ENCODE results near the gene CREG1. TPM values are rescaled to one million over a fixed set of nuclear protein-coding genes. Genes with fewer than 3 reads are reported as not detected.
"Not testable (repeated sequence)": the region's sequence is repeated elsewhere in the genome, so short reads cannot be mapped to it uniquely, and the experiment has no call there.

CREG1 gene
- total and polyA plus RNA-seq, 5 donors = 64.6 to 97.4 (median 90.8) TPM

DNA sequence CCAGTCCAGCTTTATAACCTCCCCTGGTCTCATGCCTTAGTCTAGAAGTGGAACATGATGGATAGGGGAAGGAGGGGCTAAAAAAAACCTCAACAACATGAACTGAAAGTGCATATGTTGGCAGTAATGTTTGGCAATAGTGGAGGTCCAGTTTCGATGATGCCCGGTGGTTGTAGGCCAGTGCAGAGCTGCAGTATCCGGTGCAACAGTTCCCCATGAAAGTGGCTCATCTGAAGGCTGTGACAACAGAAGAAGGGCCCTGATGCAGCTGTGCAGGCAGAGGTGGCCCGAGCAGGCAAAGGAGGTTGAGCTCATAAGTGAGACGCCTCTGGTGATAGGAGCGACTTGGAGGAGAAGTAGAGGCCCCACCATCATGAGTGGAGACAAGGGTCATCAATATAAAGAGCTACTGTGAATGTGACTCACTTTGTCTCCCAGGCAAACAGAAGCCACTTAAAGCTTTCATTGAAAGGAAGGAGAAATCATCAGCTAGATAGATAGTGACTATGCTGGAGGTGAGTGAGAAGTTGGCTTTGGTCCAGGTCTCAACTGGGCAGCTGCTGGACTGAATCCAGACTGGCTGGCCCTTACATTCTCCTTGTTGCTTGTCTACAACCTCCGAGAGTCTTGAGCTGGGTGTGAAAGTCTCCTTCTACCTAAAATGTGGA lies 10.2 kb upstream of the CREG1 start:
- DNase-seq = peak in 2 of 3 donors; percentile 49 to 52
- no peaks in the 10 kb centered on the region for H3K9me3 ChIP-seq (ENCODE audit: control insufficient read depth, low read length)
- peak; percentile 63 to 76 for ATAC-seq
- intact Hi-C loops (cut with DNase I) = no loop called here
- 48% methylated on average over 7 of the region's 7 CpGs for WGBS
- no peak overlapping the region for H3K4me3 ChIP-seq (ENCODE audit: low read length)
- H3K27ac ChIP-seq (ENCODE audit: low read length) = no peak overlapping the region
- H3K4me1 ChIP-seq (ENCODE audit: control insufficient read depth, insufficient read depth, low read length) = peaks cover 1% of the 10 kb centered on the region
- no peaks in the 10 kb centered on the region for H3K27me3 ChIP-seq (ENCODE audit: control insufficient read depth, insufficient read depth)

DNA sequence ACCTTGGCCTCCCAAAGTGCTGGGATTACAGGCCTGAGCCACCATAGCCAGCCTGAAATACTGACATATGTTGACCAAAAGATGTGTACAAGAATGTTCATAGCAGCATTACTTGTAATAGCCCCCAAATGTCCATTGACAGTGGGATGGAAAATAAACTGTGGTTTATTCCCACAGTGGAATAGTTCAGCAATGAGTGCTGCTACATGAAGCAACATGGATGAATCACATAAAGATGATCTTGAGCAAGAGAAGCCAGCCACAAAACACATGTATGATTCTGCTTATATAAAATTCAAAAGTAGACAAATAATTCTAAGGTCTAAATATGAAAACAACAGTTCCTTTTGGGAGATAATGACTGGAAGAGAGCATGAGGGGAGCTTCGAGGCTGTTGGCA lies 9.1 kb upstream of the CREG1 start:
- H3K4me1 ChIP-seq (ENCODE audit: control insufficient read depth, insufficient read depth, low read length) = peaks cover 1% of the 10 kb centered on the region
- 93% methylated on average over 1 of the region's 1 CpG for WGBS

DNA sequence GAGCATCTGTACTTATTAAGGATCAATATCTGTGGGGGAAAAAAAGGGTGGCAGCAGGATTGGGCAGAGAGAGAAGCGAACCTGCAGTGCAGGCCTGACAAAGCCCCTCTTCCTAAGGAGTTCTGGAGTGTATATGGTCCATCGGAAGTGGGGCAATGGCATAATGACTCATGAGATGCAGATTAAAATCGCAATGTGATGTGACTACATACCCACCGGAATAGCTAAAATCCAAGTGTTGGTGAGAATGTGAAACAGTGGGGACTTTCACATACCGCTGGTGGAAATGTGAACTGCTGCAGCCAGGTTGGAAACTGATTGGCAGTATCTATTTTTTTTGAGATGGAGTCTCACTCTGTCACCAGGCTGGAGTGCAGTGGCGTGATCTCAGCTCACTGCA lies 8.2 kb upstream of the CREG1 start:
- no peak for DNase-seq

More for the DNA sequence above, 9.1 kb upstream of the CREG1 start:
- H3K27ac ChIP-seq (ENCODE audit: low read length) = no peak overlapping the region
- H3K9me3 ChIP-seq (ENCODE audit: control insufficient read depth, low read length) = no peaks in the 10 kb centered on the region
- no peaks in the 10 kb centered on the region for H3K27me3 ChIP-seq (ENCODE audit: control insufficient read depth, insufficient read depth)
- no peak for DNase-seq
- intact Hi-C loops (cut with DNase I) = no loop called here
- ATAC-seq = no peak
- H3K4me3 ChIP-seq (ENCODE audit: low read length) = no peak overlapping the region

DNA sequence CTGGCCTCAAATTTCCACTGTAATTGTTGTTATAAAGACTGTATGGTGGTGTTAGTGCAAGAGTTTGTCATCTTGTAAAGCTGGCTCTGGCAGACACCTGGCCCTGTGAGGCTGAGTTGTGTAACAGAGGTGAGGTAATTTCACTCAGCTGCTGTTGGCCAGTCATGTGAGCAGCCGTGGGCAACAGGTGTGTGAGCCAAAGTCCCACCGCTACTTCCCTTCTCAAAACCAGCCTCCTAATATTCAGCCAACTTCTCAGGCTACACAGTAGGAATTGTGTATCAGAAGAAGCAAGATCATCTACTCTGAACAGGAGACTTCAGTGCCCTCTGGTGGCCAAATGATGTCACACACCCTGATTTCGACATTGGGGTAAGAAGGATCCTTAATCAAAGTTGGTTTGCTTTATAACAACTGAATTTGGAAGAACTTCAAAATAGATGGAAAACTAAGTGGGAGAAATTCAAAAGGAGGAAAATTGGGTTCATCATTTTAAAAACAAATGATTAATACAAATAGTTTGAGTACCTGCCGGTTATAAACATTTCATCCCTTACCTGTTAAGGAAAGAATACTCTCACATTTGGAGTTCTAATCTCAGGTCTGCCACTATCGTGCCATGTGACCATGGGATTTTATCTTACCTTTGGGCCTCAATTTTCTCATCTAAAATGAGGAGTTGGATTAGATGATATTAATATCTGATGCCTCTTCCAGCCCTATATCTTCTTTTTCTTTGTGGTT lies 2.6 kb upstream of the CREG1 start:
- Histone ChIP-seq H3K27ac (ENCODE audit: low read length) (no peak overlapping the region), H3K4me3 (ENCODE audit: low read length) (no peak overlapping the region), H3K4me1 (ENCODE audit: control insufficient read depth, insufficient read depth, low read length) (peaks cover 4% of the 10 kb centered on the region), H3K27me3 (ENCODE audit: control insufficient read depth, insufficient read depth) (no peaks in the 10 kb centered on the region), H3K9me3 (ENCODE audit: control insufficient read depth, low read length) (no peaks in the 10 kb centered on the region)
- 14% methylated on average over 5 of the region's 5 CpGs for WGBS
- DNase-seq = peak; percentile 63 to 90 (median 80)
- intact Hi-C loops (cut with DNase I) = loop anchor here in 1 of 4 donors (5.0 kb wide), 1 partner anchor 131 kb away; no protein-coding TSS in a partner anchor
- peak in 1 of 2 donors; percentile 18 for ATAC-seq

More for the DNA sequence above, 8.2 kb upstream of the CREG1 start:
- Histone ChIP-seq H3K27me3 (ENCODE audit: control insufficient read depth, insufficient read depth) (no peaks in the 10 kb centered on the region), H3K27ac (ENCODE audit: low read length) (no peak overlapping the region), H3K9me3 (ENCODE audit: control insufficient read depth, low read length) (no peaks in the 10 kb centered on the region), H3K4me3 (ENCODE audit: low read length) (no peak overlapping the region), H3K4me1 (ENCODE audit: control insufficient read depth, insufficient read depth, low read length) (peaks cover 1% of the 10 kb centered on the region)
- WGBS = 95% methylated on average over 6 of the region's 6 CpGs
- intact Hi-C loops (cut with DNase I) = no loop called here
- ATAC-seq = no peak

GRCh38 chr1:167555072-167555471 lies 1.5 kb upstream of the CREG1 start:
- H3K4me1 ChIP-seq (ENCODE audit: control insufficient read depth, insufficient read depth, low read length); H3K27me3 ChIP-seq (ENCODE audit: control insufficient read depth, insufficient read depth); ATAC-seq; H3K4me3 ChIP-seq (ENCODE audit: low read length); H3K9me3 ChIP-seq (ENCODE audit: control insufficient read depth, low read length); DNase-seq; H3K27ac ChIP-seq (ENCODE audit: low read length): not testable (repeated sequence)
- WGBS = 98% methylated on average over 1 of the region's 1 CpG
- intact Hi-C loops (cut with DNase I) = loop anchor here in 1 of 4 donors (5.0 kb wide), 1 partner anchor 132 kb away; no protein-coding TSS in a partner anchor

DNA sequence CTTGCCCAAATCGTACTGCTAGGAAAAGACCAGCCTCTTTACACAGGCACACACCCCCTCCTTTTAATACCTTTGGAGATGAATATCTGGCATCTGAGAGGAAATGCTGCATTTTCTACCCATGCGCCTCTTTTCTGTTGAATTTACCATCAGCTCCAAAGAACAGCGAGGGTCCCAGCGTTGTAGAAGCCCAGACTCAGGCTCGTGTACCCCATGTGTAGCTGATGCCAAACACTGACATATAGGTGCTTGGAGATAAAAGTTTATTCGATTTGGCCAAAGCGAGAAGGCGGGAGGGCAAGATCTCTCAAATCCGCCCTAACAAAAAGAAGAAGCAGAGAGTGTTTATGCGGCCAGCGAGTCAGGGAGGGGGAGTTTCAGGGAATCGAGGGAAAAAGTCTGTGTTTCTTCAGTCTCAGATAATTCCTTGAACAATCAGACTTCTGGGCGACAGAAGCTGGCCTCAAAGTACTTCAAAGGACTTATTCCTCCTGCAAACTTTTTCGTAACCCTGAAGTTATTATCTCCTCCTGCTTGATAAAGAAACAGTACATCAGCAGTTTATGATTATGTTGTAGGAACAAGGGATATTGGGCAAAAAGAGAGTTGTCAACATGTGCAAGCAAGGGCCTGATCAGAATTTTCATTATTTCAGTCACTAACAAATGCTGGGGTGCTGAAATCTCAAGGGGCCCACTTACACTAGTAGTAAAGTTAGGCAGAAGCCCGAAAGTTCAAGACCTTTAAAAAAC lies 642 bp upstream of the CREG1 start:
- ATAC-seq = no peak
- H3K9me3 ChIP-seq (ENCODE audit: control insufficient read depth, low read length) = no peaks in the 10 kb centered on the region
- WGBS = 9% methylated on average over 15 of the region's 15 CpGs

GRCh38 chr1:167551362-167551761 lies 2.2 kb downstream of the CREG1 start:
- Histone ChIP-seq H3K9me3 (ENCODE audit: control insufficient read depth, low read length) (no peaks in the 10 kb centered on the region), H3K4me1 (ENCODE audit: control insufficient read depth, insufficient read depth, low read length) (peaks cover 4% of the 10 kb centered on the region), H3K27me3 (ENCODE audit: control insufficient read depth, insufficient read depth) (no peaks in the 10 kb centered on the region), H3K27ac (ENCODE audit: low read length) (no peak overlapping the region), H3K4me3 (ENCODE audit: low read length) (no peak overlapping the region)
- 93% methylated on average over 1 of the region's 1 CpG for WGBS
- intact Hi-C loops (cut with DNase I) = no loop called here
- DNase-seq (no peak), ATAC-seq (no peak)

More for the DNA sequence above, 642 bp upstream of the CREG1 start:
- Histone ChIP-seq H3K4me3 (ENCODE audit: low read length) (peak overlapping the region; percentile 66), H3K4me1 (ENCODE audit: control insufficient read depth, insufficient read depth, low read length) (peaks cover 4% of the 10 kb centered on the region), H3K27me3 (ENCODE audit: control insufficient read depth, insufficient read depth) (no peaks in the 10 kb centered on the region), H3K27ac (ENCODE audit: low read length) (peak overlapping the region; percentile 18)
- intact Hi-C loops (cut with DNase I) = no loop called here
- no peak for DNase-seq

GRCh38 chr1:167548059-167548932 lies 5.3 kb downstream of the CREG1 start:
- ATAC-seq (peak in 1 of 2 donors; percentile 18), DNase-seq (no peak)
- no peak overlapping the region for H3K4me3 ChIP-seq (ENCODE audit: low read length)
- intact Hi-C loops (cut with DNase I) = no loop called here
- peak overlapping the region; percentile 41 for H3K27ac ChIP-seq (ENCODE audit: low read length)
- no peaks in the 10 kb centered on the region for H3K27me3 ChIP-seq (ENCODE audit: control insufficient read depth, insufficient read depth)
- WGBS = 54% methylated on average over 5 of the region's 5 CpGs
- no peaks in the 10 kb centered on the region for H3K9me3 ChIP-seq (ENCODE audit: control insufficient read depth, low read length)
- peaks cover 2% of the 10 kb centered on the region for H3K4me1 ChIP-seq (ENCODE audit: control insufficient read depth, insufficient read depth, low read length)

DNA sequence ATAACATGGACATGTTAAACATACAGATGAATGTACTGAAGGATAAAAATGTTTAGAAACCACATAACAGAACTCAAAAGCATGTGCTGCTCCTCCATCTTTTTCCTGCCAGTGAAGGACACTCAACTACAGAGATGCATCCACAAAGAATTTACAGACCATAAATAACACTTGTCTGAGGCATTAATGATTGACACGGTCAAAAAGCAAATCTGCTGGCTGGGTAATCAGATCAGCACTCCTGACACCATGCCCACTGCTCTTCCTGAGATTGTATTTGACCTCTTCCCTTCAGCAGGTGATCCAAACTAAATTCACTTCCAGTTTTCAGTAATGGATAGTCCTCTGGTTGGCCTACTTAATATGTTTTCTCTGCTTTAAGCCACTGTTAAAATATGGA lies 6.6 kb downstream of the CREG1 start:
- ATAC-seq = no peak

DNA sequence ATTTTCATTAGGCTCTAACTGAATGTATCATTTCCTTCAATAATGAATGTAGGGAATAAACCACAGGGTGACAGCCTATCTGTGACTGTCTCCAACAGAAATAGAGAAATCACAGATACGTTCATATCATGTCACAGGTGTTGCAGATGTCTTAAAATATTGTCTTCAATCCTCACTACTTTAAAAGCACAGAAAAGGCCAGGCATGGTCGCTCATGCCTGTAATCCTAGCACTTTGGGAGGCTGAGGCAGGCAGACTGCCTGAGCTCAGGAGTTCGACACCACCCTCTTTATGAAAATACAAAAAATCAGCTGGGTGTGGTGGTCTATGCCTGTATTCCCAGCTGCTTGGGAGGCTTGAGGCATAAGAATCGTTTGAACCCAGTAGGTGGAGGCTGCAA lies 8.2 kb downstream of the CREG1 start:
- Histone ChIP-seq H3K9me3 (ENCODE audit: control insufficient read depth, low read length) (no peaks in the 10 kb centered on the region), H3K4me1 (ENCODE audit: control insufficient read depth, insufficient read depth, low read length) (no peaks in the 10 kb centered on the region), H3K27ac (ENCODE audit: low read length) (no peak overlapping the region), H3K4me3 (ENCODE audit: low read length) (no peak overlapping the region), H3K27me3 (ENCODE audit: control insufficient read depth, insufficient read depth) (no peaks in the 10 kb centered on the region)
- no peak for DNase-seq
- intact Hi-C loops (cut with DNase I) = no loop called here
- ATAC-seq = no peak
- WGBS = 81% methylated on average over 4 of the region's 4 CpGs

More for the DNA sequence above, 6.6 kb downstream of the CREG1 start:
- H3K9me3 ChIP-seq (ENCODE audit: control insufficient read depth, low read length) = no peaks in the 10 kb centered on the region
- intact Hi-C loops (cut with DNase I) = no loop called here
- H3K27ac ChIP-seq (ENCODE audit: low read length) = no peak overlapping the region
- H3K27me3 ChIP-seq (ENCODE audit: control insufficient read depth, insufficient read depth) = no peaks in the 10 kb centered on the region
- H3K4me1 ChIP-seq (ENCODE audit: control insufficient read depth, insufficient read depth, low read length) = no peaks in the 10 kb centered on the region
- no peak overlapping the region for H3K4me3 ChIP-seq (ENCODE audit: low read length)
- no peak for DNase-seq
- 74% methylated on average over 1 of the region's 1 CpG for WGBS

Measured in right cardiac atrium (tissue), 5 donors.